HG02642 (cell line): ENCODE results near the gene EPB42.
"Not testable (repeated sequence)": the region's sequence is repeated elsewhere in the genome, so short reads cannot be mapped to it uniquely, and the experiment has no call there.

Source experiments
- ATAC-seq: cut with Tn5 transposase; IDR thresholded peaks from one replicate; pipeline ENCODE4 v1.9.1; 2021; ENCODE audit warnings: mild to moderate bottlenecking; ENCODE audit not compliant: unreplicated experiment, poor library complexity

The EPB42 gene

DNA sequence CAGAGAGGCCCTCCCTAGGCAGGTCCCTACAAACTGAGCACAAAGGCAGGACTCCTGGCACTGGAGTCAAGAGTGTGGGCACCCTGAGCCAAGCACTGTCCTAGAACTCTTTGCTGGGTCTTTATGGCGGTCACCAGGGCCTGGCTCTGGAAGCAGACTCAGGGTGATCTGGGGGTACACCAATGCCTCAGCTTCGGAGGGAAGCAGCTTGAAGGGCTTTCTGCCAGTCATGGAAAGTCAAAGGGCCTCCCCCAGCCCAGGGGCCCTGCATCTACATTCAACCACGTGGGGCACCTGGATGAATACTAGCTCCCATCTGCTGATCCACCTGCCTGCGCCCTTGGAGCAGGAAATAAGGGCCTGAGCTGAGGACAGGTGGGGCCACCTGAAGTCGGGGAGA, 7.4 kb downstream of the EPB42 start:
- ATAC-seq = no peak

DNA sequence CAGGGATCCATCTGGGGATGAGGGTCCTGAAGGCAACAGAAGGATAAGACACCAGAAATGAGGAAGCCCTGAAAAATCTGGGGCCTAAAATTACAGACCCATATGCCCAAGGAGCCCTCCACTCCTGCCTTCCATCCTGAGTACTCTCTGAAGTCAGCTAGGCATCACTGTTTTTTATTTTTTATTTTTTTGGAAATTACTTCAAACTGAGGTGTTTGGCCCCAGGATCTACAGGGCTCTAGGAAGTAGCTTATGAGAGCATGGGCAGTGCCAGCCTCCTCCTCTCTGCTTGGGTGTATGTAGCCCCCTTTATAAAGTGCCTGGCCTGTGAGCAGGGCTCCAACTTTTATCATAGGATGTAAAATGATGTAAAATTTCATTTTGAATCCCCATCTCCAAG, 7.9 kb downstream of the EPB42 start:
- ATAC-seq = no peak

DNA sequence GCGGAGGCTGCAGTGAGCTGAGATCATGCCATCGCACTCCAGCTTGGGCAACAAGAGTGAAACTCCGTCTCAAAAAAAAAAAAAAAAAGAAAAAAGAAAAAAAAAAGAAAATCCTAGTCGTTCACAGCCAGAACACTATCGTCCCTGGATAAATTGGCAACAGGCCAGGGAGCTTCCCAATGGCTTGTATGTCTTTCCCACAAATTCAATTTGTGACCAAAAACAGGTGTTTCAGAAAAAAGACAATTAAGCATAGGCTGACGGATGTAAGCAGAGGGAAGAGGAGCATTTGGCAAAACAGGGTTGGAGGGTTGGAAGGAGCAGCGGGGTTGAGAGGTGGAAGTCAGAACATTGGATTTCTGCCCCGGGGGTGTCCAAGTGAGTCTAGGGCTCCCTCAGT, 8.5 kb downstream of the EPB42 start:
- no peak for ATAC-seq

DNA sequence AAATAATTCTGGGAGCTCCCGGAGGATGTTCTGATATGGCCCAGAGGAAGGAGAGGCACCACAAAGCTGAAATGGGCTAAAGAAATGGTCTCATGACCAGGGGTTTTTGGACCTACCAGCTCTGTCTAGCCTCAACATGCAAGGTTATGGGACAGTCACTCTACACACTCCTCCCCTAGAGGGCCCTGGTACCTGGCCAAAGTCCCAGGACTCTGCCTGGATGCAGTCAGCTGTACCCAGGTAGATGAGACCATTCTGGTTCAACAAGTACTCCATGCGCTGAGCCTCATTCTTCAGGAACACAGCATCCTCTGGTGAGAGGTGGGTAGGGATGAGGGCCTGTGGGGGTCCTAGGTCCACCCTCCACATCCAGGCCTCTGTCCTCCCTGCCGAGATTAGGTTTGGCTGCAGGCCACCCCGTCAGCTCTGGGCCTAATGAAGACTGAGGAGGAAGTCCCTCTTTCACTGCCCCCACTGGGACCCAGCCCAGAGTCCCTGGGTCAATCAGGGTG, 9.5 kb downstream of the EPB42 start:
- ATAC-seq = no peak

DNA sequence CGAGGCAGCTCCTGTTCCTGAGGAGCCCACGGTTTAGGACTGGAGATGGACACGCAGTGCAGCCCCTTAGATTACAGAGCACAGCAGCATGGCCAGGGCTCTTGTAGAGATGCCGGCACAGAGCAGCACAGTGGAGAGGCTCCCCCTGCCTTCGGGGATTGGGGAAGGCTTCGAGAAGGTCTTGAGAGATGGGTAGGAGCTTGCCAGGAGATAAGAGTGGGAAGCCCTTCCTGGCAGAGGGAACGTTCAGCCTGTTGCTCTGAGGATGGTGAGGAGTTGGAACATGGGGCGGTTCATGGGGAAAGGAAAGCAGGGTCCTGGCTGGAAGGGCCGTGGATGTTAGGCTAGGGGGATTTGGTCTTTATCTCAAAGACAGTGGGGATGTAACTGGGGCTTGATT, 10.0 kb downstream of the EPB42 start:
- no peak for ATAC-seq

DNA sequence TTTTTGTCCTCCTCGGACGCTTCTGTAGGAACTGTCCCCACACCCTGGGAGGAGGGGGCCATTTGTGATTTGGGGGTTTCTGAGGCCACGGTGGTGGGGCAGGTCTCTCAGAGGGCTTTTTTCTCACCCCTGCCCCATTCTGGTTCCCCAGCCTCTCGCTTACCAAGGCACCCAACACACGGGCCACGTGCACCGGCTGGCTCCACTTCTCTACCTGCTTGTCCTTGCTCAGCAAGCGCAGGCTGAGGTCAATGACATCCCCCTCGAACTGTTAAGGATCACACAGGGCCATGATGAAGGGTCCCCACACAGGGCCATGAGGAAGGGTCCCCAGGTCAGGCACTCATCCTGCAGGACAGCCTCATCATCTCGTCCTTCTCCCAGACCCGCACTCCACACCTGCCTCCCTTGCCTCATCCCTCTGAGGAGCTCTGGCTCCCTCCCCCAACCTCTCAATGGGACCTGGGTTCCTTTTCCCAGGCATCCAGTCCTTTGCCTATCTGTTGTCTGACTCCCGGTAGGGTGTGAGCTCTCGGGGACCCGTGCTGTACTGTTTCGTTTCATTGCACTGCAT, 10.6 kb downstream of the EPB42 start:
- ATAC-seq = no peak

DNA sequence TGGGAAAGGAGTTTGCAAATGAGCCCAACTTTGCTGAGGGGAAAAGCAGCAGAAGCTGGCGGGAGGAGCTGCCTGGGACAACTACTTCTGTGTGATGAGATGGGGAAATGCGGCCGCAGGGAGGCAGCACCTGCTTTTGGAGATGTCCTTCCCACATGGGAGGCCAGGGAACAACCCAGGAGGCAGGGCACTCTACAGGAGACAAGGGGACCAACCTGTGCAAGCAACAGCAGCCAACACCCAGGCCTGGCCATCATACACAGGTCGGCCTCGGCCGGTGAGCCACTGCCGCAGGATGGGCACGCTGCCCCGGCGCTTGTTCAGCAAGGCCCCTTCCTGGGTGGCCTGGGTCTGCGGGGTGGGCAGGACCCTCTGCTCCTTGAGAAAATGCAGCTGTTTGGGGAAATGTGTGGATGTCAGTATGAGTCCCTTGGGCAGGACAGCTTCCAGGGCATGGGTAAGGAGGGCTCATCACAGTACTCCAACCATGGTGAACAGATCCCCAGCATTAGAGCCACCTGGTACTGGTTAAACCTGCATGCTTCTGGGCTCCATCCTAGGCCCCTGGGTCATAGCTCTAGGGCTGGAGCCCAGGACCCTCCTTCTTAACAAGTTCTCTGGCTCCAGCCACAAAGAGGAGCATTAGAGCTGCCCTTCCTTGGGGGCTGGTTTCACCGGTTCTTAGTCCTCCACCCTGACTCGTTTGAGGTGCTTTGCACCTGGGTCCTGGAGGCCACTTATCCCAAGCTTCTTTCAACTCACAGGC, 11.6 kb downstream of the EPB42 start:
- ATAC-seq = no peak

DNA sequence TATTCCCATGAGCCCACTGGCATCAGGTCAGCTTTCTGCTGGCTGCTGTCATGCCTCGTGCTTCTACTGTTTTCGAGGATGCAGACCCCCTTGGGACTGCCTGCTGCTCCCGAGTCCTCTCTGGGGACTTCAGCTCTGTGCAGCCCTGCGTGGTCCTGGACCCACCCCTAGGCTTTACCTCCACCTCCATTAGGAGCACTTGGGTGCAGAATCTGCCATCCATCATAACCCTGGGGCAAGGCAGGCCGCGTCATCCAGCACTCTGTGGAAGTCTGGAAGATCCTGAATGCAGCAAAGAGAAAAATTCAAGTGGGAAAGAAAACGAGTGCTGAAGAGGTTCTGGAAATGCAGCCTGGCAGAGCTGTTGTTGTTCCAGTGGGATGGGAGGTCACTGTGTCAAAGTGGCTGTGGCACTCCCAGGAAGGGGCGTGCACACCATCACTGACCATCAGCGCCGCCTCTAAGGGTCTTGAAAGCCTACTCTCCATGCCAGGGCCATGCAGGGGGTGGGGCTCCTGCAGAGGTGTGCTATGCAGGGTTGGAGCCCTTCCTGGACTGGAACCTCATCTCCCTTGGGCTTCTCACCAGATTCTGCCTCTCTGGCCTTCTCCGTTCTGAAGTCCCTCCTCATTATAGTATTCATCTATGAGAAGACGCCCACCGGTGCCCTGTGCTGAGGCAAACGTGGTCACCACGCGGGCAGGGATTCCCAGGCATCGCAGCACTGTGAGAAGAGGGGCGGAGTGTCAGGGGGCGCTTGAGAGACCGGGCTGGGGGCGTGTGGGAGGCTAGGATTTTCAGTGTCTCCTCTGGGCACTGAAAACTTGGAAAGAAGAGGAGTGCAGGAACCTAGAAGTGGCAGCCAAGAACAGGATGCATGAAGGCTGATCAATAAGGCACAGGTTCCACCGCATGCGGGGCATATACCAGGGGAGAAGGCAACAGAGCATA, 12.5 kb downstream of the EPB42 start:
- no peak for ATAC-seq

DNA sequence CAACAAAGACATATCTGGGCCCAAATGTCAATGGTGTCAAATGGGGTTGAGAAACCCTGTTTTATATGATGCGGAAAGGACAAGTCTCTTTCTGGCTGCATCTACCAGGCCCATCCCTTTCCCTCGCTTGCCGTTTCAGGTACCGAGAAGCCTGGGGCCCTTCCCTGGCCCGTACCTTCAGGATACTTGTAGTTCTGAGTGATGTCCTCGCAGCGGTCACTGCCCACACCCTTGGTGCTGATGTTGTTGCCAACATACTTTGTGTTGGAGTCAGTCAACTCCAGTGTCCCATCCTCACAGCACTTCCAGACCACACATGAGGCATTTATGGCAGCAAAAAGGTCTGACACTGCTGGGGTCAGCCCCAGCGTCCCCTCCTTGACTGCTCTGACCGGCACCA, 13.8 kb downstream of the EPB42 start:
- no peak for ATAC-seq

DNA sequence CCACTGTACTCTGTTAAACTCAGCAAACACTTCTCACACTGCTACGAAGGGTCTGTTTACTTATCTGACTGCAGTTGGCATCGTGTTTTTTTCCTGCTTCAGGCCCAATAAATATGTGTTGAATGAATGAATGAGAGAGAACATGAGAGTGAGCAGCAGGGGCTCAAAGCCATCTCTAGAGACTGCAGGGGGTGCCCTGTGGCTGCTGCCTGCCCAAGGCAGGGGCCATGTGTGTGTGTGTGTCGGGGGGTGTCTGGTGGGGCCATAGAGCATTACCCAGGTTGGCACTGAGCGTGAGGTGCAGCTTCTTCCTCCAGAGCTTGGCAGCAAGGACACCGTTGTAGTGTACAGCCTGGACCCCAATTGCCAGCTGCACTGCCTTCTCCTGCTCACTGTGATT, 14.8 kb downstream of the EPB42 start:
- no peak for ATAC-seq

DNA sequence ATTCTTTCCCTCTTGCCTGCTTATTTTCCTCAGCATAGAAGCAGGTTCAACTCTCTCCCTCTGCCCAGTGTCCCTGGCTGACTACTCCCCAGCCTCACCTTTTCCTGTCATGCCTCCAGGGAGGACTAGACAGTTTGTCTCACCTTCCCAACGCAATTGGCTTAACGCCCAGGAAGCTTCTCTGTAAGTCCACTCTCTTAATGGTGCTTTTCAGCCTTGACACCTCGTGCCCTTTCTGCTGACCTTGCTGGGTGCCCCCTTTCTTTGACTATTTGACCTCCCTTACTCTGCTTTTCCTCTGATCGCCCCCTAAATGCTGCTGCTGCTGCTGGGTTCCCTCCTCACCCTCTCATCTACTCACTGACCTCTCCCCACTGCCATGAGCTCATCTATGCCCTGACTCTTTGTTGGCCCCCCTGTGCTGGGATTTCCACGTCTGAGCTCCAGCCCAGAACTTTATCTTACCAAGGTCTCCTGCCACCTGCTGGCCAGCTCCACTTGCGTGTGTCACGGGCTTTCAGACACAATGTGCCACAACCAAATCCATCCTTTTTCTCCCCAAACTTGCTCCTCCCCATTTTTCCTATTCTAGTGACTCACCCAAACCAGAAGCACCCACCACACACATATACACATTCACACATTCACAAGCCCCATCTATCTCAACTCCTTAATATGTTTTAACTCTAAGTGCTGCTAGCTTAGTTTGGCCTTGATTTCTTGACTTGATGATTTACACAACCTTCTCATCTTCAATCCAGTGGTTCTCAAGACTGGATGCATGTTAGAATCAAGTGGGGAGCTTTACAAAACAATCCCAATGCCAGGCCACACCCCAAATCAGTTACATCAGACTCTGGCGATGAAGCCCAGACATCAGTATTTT, 16.6 kb downstream of the EPB42 start:
- ATAC-seq = no peak

DNA sequence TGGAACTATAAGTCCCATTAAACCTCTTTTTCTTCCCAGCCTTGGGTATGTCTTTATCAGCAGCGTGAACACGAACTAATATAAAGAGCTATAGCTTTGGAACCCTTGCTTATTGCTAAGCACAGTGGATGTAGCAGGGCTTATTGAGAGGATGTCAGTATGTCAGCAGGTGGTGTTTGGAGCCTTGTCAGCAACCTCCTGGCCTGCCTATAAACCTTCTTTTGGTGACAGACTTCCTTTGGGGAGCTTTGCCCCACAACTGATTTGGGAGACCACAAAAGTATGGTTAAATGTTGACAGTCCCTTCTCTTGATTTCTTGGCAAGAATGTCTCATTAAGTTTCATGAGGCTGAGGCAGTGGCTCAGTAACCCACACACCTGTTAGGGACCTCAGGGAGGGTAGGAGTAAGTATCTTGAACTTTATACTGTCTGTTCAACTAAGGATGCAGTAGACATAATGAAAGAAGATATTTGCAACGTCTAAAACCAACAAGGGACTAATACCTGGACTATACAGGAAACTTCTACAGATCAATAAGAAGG, 20.8 kb downstream of the EPB42 start:
- no peak for ATAC-seq

DNA sequence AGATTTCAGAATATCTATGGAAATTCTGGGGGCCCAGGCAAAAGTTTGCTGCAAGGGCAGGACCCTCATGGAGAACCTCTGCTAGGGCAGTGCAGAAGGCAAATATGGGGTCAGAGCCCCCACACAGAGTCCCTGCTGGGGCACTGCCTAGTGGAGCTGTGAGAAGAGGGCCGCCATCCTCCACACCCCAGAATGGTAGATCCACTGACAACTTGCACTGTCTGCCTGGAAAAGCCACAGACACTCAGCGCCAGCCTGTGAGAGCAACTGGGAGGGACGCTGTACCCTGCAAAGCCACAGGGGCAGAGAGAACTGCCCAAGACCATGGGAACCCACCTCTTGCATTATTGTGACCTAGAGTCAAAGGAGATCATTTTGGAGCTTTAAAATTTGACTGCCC, 21.8 kb downstream of the EPB42 start:
- no peak for ATAC-seq

DNA sequence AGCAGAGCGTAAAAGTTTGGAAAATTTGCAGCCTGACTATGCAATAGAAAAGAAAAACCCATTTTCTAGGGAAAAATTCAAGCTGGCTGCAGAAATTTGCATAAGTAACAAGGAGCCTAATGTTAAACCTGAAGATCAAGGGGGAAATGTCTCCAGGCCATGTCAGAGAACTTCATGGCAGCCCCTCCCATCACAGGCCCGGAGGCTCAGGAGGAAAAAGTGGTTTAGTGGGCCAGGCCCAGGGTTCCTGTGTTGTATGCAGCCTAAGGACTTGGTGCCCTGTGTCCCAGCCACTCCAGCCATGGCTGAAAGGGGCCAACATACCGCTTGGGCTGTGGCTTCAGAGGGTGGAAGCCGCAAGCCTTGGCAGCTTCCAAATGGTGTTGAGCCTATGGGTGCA, 22.3 kb downstream of the EPB42 start:
- not testable (repeated sequence) for ATAC-seq

DNA sequence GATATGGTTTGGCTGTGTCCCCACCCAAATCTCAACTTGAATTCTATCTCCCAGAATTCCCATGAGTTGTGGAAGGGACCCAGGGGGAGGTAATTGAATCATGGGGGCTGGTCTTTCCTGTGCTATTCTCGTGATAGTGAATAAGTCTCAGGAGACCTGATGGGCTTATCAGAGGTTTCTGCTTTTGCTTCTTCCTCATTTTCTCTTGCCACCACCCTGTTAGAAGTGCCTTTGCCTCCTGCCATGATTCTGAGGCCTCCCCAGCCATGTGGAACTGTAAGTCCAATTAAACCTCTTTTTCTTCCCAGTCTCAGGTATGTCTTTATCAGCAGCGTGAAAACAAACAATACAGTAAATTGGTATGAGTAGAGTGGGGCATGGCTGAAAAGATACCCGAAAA, 23.0 kb downstream of the EPB42 start:
- not testable (repeated sequence) for ATAC-seq

DNA sequence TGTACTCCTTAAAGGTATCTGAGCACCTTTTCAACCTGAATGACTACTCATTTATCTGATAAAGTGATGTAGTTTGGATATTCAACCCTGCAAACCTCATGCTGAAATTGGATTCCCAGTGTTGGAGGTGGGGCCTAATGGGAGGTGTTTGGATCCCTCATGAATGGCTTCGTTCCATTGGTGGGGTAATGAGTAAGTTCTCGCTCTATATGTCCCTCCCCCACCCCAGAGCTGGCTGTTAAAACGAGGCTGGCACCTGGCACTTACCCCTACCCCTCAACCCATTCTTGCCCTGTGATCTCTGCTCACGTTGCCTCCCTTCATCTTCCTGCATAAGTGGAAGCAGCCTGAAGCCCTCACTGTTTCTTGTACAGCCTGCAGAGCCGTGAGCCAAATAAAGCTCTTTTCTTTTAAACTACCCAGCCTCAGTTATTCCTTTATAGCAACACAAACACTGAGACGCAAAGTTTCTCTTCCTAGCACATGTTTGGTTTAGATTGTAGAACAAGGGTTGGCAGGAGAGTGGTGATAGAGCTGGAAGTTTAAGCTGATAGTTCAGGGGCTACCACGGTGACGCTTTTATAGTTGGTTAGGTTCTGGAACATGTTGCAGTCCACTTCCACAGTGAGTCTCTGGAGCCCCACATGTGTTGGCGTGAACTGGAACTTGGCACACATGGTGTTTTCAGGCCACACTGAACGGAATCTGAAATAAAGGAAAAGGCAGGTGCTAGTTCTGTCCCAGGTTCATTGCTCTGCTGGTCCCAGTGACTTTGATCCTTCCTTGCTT, 23.9 kb downstream of the EPB42 start:
- ATAC-seq = no peak

DNA sequence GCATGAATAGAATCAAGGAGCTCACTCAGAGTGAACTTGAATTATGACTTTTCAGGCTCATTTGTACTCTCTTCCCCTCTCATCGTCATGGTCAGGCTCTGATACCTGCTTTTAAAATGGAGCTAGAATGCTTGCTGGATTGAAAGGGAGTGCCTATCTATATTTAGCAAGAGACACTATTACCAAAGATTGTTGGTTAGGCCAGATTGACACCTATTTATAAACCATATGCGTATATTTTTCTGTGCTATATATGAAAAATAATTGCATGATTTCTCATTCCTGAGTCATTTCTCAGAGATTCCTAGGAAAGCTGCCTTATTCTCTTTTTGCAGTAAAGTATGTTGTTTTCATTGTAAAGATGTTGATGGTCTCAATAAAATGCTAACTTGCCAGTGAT, 26.0 kb downstream of the EPB42 start:
- no peak for ATAC-seq

DNA sequence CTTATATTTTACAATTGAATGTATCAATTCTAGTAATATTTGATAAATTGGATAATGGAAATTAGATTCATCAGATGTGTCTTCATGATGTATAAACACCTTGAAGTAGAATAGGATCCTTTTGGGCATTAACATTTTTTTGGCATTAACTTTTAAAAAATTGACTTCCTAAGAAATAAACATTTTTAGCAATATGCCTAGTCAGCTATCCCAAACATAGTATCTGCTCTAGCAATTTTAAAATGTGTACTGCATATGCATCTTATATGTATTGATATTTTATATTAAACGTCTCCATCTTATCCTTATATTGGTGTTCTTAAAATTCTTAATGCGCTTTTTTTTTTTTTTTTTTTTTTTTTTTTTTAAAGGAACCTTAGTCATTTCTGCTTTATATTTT, 27.1 kb downstream of the EPB42 start:
- ATAC-seq = no peak

DNA sequence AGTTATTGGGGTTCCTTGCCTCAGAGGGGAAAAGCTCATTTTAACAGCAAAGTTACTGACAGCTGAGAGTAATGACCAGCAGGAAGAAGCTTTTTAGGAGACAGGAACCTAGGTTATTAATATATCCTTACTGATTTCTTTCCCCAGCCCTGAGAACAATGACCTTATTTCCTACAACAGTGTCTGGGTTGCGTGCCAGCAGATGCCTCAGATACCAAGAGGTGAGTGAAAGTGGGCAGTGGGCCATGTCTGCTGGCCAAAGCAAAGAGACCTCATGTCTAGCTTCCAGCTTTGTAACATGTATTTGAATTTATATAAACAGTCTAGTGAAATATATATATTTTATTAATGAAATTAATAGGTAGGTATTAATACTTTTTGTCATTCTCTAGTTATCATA, 30.6 kb downstream of the EPB42 start:
- ATAC-seq = no peak
